GM19324 (cell line): ENCODE data around the gene KAT14.
"Not testable (repeated sequence)": the region's sequence is repeated elsewhere in the genome, so short reads cannot be mapped to it uniquely, and the experiment has no call there.

Source experiments
- ATAC-seq: cut with Tn5 transposase; IDR thresholded peaks from one replicate; pipeline ENCODE4 v1.9.1; 2021; ENCODE audit warnings: mild to moderate bottlenecking, moderate library complexity; ENCODE audit not compliant: unreplicated experiment, low FRiP score

Gene KAT14

DNA sequence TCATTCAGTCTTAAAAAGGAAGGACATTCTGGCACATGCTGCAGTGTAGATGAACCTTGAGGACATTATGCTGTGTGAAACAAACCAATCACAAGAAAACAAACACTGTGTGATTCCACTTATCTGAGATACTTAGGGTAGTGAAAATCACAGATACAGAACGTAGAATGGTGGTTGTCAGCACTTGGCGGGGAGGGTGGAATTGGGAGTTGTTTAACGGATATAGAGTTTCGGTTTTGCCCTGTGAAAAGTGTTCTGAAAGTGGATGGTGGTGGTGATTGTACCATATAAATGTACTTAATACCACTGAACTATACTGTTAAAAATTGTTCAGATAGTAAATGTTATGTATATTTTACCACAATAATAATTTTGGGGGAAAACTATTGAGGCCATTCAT lies 18.4 kb downstream of the KAT14 start:
- ATAC-seq, result no peak

DNA sequence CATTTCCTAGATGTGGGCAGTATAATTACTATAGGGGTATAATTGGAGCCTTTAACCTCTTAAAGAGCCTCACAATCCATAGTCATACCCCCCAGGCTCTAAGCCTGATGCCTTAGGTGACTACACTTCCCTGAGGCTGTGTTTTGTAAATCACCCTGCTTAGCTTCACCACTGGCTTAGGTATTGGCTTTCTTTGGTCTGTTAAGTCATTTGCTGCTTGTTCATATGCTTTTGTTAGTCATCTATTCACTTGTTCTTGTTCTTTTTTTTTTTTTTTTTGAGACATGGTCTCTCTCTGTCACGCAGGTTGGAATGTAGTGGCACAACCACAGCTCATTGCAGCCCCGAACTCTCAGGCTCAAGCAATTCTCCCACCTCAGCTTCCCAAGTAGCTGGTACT lies 26.7 kb downstream of the KAT14 start:
- ATAC-seq, result no peak

DNA sequence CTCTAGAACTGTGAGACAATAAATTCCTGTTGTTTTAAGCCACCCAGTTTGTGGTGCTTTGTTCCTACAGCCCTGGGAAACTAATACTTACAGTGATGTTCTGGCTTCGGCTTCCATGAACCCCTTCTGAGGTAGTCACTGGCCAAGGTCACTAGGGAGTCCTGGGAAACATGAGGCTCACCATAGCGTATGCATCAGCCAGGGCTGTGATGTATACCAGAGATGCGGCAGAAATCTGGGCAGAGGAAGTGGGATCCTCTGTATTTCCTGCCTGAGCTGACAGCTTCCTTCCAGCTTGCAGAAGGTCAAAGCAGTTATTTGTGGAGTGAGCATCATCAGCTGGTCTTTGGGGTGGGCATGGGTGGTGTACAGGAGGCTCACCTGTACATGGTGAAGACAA lies 27.9 kb downstream of the KAT14 start:
- no peak for ATAC-seq

DNA sequence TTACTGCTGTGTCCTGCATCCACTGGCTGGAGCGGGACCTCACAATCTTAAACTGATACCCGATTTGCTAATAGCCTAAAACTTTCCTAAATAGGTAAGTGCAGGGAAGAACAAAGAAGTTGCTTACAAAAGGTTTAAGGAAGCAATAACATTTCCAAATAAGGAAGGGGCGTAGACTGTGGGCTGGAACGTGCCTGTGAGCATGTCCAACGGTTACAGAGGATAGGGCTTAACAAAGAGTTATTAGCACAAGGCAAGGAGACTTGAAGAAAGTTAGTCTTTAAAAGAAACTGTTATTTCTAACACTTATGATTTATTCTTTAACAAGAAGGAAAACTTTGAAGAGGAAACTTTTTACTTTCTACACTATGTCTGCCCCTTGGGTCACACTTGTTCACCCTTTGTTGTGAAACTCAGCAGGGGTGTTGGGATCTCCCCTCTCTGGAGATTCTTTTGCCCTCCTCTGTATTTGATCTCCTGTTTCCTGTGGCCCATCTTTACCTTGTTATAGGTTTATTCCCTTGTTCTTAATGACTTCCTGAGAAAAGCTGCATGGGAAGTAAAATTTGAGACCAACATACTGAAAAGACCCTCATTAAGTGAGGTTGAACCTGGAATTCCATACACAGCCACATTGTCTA lies 28.7 kb downstream of the KAT14 start:
- ATAC-seq, result no peak

DNA sequence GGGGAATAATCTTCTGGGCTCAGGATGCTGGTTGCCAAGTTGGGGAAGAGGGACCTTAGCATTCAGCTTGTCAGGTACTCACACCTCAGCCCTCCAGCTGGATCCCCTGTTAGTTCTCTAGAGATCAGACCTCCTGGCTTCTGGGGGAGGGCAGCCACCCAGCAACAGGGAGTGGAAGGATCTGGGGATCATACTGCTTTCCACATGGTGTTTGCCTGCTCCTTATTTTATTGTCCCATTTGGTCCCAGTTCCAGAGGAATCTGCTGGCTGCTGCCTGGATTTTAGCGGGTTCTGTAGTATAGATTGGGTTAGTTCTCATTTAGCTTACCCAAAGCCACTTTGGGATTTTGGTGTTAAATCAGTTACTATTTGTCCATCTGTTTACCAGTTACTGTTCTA lies 29.3 kb downstream of the KAT14 start:
- ATAC-seq, result no peak

DNA sequence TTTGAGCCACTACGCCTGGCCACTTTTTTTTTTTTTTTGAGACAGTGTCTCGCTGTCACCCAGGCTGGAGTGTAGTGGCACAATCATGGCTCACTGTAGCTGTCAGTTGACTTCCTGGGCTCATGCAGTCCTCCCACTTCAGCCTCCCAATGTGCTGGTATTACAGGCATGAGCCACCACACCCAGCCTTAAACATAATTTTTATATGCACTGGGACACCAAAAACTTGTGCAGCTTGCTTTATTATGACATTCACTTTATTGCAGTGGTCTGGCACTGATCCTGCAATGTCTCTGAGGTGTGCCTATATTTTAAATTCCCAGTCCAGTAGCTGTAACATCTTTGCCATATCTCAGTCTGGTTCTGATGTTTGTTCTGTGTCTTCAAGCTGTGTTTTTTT lies 34.7 kb downstream of the KAT14 start:
- no peak for ATAC-seq

DNA sequence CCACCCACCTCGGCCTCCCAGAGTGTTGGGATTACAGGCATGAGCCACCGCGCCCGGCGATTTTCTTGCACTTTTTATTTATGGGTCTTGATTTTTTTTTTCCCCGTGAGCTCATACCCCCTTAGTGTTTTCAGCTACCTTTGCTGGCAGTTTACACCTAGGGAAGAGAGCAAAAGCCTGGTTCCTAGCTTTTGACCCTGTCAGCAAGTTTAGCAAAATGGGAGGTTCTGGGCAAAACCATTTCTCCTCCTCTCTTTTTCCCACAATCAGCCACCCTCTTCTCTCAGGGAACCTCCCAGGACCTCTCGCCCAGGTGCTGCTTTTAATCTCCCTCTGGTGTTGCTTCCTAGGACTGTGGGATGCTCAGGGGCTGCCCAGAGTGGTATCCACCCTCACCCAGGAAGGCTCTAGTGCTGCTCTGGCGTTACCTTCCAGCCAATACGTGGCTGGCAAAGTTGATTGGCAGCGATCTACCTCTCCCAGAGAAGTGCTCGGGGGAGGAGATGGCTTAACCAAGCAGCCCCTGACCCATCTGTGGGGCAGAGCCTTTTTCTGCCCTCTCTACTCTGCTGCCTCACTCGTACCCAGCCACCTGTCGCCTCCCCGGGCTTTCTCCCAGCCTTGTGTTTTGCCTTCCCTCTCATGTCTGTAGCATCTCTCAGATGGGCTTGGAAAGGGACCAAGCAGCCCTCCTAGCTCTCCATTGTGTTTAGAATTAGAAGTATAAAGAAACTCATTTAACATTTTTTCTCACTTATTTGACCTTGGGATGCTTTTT lies 37.4 kb downstream of the KAT14 start:
- no peak for ATAC-seq

DNA sequence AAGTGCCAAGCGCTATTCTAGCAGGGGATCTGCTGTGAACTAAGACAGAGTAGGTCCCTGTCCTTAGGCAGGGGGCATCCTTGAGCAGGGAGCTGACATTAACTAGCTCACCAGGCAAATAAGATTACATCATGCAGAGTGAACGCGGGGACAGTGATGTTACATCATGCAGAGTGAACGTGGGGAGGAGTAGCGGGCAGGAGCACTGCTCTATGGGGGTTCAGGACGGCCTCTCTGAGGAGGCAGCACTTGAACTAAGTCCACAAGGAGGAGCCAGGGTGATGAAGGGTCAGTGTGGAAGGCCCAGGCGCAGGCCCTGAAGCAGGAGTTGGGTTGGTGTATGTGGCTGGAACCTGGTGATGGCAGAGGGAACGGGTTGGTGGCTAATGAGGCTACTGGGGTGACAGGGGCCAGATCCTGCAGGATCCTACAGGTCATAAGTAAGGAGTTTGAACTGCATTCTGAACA lies 38.7 kb downstream of the KAT14 start:
- ATAC-seq, result no peak

DNA sequence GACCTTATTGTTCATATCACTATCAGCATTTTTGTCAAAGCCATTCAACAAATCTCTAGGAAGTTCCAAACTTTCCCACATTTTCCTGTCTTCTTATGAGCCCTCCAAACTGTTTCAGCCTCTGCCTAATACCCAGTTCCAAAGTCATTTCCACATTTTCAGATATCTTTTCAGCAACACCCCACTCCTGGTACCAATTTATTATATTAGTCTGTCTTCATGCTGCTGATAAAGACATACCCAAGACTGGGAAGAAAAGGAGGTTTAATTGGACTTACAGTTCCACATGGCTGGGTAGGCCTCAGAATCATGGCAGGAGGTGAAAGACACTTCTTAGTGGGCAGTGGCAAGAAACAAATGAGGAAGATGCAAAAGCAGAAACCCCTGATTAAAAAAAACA lies 42.7 kb downstream of the KAT14 start:
- ATAC-seq, result not testable (repeated sequence)

DNA sequence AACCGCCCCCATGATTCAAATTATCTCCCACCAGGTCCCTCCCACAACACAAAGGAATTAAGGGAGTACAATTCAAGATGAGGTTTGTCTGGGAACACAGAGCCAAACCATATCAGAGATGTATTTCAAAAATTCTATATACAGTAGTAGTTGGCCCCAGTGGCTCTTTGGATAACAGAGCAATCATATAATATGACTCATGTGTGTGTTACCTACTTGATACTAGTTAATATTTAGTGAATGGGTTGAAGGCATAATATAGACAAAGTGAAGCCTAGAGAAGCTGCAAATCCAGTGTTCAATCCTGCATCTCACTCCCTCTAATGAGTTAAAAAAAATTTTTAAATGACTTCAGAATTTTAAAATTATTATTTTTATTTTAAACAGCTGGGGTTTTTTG lies 43.2 kb downstream of the KAT14 start:
- ATAC-seq, result no peak

DNA sequence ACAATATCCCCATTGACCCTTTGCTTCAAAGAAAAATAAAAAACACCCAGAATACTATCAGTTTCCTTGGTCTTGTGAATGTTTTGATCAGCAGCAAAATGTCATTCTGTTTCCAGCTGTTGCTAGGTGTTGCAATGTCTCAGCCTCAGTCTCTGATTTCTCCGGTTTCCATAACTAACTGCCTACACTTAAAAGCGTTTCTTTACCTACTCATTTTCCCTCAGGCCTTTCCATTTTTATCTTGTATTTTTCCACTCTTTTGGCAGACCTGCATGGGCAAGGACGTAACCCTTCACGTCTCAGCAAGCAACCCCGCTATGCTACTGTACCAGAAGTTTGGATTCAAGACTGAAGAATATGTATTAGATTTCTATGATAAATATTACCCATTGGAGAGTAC lies 49.4 kb downstream of the KAT14 start:
- ATAC-seq, result no peak

DNA sequence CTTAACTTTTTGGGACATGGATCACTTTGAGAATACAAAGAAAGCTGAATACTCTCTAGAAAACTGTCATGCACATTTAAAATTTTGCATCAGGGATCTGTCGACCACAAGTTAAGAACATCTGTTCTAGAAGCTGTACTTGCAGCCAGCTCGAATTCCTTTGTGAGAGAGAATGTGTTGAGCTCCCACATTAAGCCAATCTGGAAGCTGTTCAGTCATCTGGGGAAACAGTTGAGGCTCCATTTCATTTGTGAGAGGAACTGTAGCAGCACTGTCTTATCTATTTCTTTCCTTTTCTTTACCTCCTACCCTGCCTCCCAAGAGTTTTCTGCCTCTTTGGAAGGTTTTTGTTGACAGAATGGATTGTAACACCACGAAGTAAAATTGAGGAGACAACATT lies 50.8 kb downstream of the KAT14 start:
- ATAC-seq, result no peak

DNA sequence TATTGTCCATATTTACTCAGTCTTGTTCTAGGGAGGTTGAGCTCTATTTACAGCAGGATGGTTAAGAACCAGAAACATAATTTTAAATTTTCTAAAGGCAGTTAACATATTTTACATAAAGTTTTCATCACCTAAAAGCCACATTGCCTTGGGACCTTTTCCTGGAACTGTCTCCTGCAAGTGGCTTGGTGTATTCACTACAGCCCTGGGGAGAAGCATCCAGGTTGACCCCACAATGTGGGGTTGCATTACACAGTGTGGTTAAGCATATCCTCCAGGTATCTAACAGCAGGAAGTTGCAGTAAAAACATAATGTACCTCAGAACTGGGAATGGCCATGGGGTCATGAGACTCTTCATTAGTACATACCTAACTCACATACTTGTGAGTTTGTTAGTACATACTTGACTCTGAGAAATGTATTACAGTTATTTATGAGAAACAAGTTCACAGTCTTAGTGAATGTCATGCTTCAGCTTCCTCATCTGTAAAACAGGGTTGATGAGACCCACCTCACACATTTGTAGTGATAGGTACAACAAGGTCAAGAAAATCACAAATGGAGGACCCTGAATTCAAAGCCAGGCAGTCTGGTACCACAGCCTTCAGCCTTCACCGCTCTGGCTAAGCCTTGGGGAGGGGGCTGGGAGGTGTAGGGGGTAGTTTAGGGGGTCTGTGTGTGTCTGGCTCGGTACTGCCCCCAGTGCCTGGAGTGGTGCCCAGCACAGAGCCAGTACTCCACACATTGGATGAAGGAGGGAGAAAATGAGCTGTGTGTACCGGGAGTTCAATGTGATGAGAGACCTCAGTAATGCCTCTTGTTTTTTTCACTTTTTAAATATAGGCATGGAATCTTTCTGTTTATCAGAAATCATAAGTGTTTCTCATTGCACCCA lies 52.9 kb downstream of the KAT14 start:
- no peak for ATAC-seq

DNA sequence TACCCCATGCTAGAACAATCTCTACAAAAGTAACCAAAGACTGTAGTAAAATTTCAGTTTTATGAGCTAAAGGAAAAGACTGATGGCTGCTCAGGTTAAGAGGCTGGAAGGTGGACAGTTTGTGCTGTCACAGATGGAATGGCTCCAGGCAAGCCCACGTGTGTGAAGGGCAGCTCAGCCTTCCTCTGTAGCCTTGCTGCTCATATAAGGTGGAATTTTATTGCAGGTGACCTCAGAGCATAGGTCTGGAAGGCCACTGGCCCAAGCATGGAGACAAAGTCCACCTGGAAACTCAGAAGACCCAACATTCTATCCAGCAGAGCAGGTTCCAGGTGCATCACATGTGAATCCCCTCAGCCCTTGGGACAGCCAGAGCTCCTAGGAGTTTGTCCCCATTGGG lies 53.6 kb downstream of the KAT14 start:
- no peak for ATAC-seq

DNA sequence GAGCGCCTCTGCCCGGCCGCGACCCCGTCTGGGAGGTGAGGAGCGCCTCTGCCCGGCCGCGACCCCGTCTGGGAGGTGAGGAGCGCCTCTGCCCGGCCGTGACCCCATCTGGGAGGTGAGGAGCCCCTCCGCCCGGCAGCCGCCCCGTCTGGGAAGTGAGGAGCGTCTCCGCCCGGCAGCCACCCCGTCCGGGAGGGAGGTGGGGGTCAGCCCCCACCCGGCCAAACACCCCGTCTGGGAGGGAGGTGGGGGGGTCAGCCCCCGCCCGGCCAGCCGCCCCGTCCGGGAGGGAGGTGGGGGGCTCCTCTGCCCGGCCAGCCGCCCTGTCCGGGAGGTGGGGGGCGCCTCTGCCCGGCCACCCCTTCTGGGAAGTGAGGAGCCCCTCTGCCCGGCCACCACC lies 56.8 kb downstream of the KAT14 start:
- ATAC-seq, result not testable (repeated sequence)

DNA sequence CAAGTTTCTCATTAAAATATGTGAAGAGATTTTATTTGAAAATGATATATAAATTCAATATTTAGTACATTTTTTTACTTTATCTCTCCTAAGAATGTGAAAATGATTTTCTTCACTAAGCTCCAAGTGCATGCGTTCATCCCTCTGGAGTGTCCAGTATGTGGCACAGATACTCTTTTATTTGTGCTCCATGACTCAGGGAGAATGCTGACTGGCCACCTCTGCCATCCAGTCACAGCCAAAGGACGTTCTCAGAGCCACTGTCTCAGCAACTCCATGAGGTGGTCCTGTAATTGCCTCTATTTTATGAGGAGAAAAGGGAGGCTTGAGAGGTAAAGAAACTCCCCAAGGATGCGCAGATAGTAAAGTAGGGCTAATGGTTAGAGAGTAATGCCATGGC lies 58.3 kb downstream of the KAT14 start:
- no peak for ATAC-seq

DNA sequence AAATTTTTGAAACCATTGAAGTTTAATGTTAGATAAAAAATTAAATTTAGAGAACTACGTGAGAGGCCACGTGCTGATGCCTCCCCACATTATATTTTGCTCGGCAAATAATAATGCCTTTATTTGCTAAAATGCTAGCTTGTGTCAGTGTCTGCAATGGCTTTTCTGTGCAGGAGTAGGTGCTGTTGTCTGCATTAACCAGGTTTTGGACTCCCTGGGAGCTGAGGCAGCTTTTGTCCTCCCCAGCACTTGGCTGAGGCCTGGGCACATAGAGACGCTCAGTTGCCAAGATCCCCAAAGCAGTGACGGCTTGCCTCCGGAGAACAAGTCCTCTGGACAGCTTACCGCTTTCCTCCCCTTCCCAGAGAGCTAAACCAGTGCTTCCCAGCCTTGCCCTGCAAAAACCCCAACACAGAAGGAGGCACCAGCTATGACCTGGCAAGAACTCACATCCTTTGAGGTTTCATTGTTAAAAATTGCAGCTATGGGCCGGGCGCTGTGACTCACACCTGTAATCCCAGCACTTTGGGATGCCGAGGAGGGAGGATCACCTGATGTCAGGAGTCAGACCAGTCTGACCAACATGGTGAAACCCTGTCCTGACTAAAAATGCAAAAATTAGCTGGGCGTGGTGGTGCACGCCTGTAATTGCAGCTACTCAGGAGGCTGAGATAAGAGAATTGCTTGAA lies 59.9 kb downstream of the KAT14 start:
- ATAC-seq, result no peak

DNA sequence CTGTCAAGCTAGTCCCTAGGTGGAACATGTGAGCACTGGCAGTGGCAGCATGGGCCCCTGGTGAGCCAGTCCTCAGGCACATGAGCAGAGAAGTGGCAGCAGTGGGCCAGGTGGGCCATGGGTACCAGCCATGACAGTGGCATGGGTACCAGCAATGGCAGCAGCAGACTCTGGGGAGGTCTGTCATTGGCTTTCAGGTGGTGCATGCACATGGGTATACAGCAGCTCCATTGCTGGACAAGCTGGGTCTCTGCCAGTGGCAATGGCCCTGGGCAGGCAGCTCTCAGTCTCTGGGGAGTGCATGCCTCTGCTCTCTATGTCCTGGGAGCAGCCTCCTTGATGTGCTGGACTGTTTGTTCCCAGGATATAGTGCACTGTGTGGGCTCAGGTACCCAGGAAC lies 65.3 kb downstream of the KAT14 start:
- ATAC-seq, result no peak

DNA sequence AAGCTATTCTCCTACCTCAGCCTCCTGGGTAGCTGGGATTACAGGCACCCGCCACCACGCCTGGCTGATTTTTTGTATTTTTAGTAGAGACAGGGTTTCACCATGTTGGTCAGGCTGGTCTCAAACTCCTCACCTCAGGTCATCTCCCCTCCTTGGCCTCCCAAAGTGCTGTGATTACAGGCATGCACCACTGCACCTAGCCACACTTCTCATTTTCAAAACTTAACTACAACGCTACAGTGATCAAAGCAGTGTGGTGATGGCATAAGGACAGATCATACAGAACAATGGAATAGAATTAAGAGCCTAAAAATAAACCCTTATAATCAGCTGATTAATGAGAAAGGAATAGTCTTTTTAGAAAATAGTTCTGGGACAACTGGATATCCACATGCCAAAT lies 66.0 kb downstream of the KAT14 start:
- ATAC-seq, result not testable (repeated sequence)

DNA sequence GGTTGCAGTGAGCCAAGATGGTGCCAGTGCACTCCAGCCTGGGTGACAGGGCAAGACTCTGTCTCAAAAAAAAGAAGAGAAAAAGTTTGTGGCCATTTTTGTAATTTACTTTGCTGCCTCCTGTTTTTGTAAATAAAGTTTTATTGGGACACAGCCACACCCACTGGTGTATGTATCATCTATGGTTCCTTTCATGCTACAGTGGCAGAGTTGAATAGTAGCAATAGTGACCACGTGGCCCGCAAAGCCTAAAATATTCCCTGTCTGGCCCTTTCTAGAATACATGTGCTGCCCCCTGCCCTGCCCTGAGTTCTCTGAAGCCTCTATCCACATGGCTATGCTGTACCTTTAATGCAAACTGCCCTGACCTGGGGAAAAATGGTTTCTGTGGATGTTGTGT lies 75.3 kb downstream of the KAT14 start:
- ATAC-seq, result no peak

DNA sequence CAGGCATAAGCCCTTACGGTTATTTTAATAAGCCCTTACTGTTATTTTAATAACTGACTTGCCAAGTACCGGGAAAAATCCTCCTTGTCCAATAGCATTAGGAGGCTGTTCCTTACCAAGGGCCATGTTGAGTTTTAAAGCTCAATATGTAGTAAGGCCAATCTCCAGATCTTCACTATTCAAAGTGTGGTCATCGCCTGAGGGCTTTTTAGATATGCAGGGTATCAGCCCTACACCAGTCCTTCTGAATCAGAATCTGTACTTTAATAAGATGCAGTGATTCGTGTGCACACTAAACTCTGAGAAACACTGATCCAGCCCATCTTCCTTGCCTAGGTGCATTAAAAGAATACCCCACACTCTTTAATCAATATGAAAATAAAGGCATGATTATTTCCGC lies 77.9 kb downstream of the KAT14 start:
- ATAC-seq, result no peak
